GM13977 (cell line): ENCODE measurements around the gene DEFB132.
"Not testable (repeated sequence)": the region's sequence is repeated elsewhere in the genome, so short reads cannot be mapped to it uniquely, and the experiment has no call there.

ENCODE experiments used
- DNase-seq: peaks from one replicate; pipeline ENCODE4 v3.0.0; 2012; ENCODE audit warnings: low spot score
- in situ Hi-C: fragments of 300-500 bp; cut with MboI; formaldehyde crosslinking; loops from one replicate; pipeline ENCODE4 v1.12.0; 2022; ENCODE audit warnings: low sequenced_read_pairs, low pct_unique_long_range_greater_than_20kb, mixed read lengths, inconsistent platforms; ENCODE audit not compliant: unreplicated experiment
- TF ChIP-seq, protein P1 (sequence below): IDR thresholded peaks from 2 replicates; pipeline ENCODE4 v1.5.1; 2012; ENCODE audit warnings: mild to moderate bottlenecking, control low read depth; ENCODE audit not compliant: insufficient read depth; ENCODE audit errors: extremely low read depth, missing control alignments

The DEFB132 gene

DNA sequence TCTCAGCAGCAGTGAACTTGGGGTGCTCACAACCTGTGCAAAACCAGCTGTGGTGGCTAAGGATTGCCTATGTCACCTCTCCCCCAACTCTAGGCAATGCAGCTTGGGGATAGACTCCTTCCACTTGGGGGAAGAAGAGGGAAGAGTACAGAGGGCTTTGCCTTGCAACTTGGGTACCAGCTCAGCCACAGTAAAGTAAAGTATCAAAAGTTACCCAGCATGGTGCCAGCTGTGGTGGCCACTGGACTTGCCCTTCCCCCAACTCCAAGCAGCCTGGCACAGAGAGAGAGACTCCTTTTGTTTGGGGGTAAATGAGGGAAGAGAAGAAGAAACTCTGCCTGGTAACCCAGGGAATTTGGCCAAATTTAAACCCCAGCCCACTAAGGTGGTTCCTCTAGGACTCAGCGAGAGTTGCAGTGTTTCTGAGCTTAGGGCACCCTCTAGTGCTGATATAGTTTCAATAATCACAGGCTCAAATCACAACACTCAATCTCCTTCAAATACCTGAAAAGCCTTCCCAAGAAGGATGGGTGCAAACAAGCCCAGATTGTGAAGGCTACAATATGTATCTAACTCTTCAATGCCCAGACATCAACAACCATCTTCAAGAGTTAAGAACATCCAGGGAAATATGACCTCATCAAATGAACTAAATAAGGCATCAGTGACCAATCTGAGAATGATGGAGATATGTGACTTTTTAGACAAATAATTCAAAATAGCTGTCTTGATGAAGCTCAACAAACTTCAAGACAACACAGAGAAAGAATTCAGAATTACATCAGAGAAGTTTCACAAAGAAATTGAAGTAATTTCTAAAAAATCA is 38.0 kb upstream of the DEFB132 start:
- in situ Hi-C loops, result loop anchor here (10.0 kb wide), 1 partner anchor 115 kb away; no protein-coding TSS in a partner anchor
- TF ChIP-seq, protein P1, sequence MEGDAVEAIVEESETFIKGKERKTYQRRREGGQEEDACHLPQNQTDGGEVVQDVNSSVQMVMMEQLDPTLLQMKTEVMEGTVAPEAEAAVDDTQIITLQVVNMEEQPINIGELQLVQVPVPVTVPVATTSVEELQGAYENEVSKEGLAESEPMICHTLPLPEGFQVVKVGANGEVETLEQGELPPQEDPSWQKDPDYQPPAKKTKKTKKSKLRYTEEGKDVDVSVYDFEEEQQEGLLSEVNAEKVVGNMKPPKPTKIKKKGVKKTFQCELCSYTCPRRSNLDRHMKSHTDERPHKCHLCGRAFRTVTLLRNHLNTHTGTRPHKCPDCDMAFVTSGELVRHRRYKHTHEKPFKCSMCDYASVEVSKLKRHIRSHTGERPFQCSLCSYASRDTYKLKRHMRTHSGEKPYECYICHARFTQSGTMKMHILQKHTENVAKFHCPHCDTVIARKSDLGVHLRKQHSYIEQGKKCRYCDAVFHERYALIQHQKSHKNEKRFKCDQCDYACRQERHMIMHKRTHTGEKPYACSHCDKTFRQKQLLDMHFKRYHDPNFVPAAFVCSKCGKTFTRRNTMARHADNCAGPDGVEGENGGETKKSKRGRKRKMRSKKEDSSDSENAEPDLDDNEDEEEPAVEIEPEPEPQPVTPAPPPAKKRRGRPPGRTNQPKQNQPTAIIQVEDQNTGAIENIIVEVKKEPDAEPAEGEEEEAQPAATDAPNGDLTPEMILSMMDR, result peak; percentile 49
- DNase-seq, result peak; percentile 17

DNA sequence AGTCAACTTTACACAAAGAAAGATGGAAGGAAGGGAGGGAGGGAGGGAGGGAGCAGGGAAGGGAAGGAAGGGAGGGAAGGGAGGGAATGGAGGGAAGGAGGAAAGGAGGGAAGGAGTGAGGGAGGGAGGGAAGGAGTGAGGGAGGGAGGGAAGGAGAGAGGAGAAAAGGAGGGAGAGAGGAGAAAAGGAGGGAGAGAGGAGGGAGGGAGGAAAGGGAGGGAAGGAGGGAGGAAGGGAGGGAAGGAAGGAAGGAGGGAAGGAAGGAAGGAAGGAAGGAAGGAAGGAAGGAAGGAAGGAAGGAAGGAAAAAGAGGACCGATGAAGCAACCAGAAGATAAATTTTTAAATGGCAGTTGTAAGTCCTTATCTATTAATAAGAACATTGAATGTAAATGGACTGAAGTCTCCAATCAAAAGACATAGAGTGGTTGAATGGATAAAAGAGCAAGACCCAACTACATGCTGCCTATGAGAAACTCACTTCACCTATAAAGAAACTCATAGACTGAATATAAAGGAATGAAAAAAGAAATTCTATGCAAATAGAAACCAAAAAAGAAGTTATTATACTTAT is 36.2 kb upstream of the DEFB132 start:
- TF ChIP-seq, protein P1, result no peak

DNA sequence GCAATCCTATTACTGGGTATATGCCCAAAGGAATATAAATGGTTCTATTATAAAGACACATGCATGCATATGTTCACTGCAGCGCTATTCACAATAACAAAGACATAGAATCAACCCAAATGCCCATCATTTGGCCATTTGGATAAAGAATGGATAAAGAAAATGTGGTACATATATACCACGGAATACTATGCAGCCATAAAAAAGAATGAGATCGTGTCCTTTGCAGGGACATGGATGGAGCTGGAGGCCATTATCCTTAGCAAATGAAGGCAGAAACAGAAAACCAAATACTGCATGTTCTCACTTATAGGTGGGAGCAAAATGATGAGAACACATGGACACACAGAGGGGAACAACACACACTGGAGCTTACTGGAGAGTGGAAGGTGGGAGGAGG is 31.6 kb upstream of the DEFB132 start:
- not testable (repeated sequence) for DNase-seq
- in situ Hi-C loops, result loop anchor here (10.0 kb wide), 1 partner anchor 109 kb away; no protein-coding TSS in a partner anchor

More for the DNA sequence above, 36.2 kb upstream of the DEFB132 start:
- in situ Hi-C loops, result loop anchor here (10.0 kb wide), 1 partner anchor 113 kb away; no protein-coding TSS in a partner anchor
- DNase-seq, result no peak

DNA sequence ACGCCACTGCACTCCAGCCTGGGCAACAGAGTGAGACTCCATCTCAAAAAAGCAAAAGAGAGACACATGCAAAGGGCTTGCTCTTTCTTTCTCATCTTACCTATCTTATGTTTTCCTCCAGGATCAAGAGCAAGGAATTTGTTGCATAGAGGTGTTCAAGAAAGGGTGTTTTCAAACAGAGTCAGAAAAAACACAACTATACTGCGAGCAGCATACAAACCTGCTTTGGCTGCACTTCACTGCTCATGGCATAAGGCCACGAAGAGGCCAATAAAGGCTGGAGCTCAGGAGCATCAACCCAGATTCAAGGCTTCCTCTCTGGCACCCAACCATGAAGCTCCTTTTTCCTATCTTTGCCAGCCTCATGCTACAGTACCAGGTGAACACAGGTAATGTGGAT is 30.6 kb upstream of the DEFB132 start, which contains the start of gene DEFB129:
TSS of gene DEFB129 (plus strand) at position 301 of the 400 bp plus-strand sequence. CDS start at position 332, 31 bp downstream.
- DNase-seq, result no peak
- in situ Hi-C loops, result loop anchor here (10.0 kb wide), 1 partner anchor 108 kb away; no protein-coding TSS in a partner anchor

DNA sequence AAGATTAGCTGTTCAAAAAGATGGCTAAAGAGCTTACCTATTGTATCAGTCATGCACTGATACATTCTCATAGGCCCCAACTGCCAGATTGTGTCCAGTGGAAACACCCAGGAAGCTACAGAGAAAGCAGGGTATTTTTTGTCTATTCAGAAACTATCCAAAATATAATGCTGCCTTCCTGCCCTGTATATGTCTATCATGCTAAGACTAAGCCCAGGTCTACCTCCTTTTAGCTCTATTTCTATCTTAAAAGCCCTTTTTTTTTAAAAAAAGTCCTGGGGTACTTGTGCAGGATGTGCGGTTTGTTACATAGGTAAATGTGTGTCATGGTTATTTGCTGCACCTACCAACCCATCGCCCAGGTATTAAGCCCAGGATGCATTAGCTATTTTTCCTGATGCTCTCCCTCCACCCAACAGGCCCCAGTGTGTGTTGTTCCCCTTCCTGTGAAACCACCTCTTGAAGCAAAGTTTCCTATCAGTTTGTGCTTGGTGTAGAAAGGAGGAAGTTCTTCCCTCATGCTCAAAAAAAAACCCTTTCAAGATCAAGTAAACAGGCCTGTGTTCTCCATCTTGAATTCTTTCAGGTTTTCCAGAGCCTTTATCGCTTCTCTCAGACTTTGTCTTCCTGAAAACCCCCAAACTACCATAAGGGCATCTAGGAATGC is 30.0 kb upstream of the DEFB132 start:
- TF ChIP-seq, protein P1, result no peak
- DNase-seq, result no peak
- in situ Hi-C loops, result loop anchor here (10.0 kb wide), 1 partner anchor 107 kb away; no protein-coding TSS in a partner anchor

More for the DNA sequence above, 30.6 kb upstream of the DEFB132 start, which contains the start of gene DEFB129:
- TF ChIP-seq, protein P1, result no peak

DNA sequence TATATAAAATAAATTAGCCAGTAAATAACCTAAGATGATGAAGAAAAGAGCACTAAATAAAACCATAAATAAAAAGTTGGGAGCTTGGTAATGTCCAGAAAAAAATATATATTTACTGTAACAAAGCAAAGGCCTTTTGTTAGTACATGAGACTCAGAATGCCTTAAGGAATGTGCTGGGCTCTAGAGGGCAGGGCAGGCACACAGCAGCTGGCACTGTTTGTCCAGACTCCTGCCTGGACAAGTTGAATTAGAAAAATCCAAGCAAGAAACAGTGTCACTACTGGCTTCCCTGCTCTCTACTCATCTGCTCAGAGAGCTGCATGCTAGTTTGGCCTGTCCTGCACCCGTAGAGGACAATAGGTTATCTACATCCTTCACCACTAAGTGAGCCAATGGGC is 21.6 kb upstream of the DEFB132 start:
- TF ChIP-seq, protein P1, result no peak
- no peak for DNase-seq
- in situ Hi-C loops, result no loop called here
